Stimulated activated CD8-positive, alpha-beta memory T cell treated with anti-CD3 and anti-CD28 coated beads, Interleukin-7, amount 100 ng/mL, for 24 hours (primary cell): ENCODE data around the gene PHKA2.

ENCODE experiments used
- DNase-seq: peaks from one replicate; pipeline ENCODE4 v3.0.0-alpha.2; 2020; ENCODE audit warnings: low read depth

Gene PHKA2

GRCh38 chrX:18889346-18890048 lies 94.4 kb downstream of the PHKA2 start:
- DNase-seq = no peak

- no peak for DNase-seq
Measured at GRCh38 chrX:18888281-18888680, 95.6 kb downstream of the PHKA2 start.

- no peak for DNase-seq
Measured at GRCh38 chrX:18887825-18888212, 96.1 kb downstream of the PHKA2 start.

- DNase-seq = no peak
Measured at GRCh38 chrX:18887177-18887824, 96.6 kb downstream of the PHKA2 start.

DNA sequence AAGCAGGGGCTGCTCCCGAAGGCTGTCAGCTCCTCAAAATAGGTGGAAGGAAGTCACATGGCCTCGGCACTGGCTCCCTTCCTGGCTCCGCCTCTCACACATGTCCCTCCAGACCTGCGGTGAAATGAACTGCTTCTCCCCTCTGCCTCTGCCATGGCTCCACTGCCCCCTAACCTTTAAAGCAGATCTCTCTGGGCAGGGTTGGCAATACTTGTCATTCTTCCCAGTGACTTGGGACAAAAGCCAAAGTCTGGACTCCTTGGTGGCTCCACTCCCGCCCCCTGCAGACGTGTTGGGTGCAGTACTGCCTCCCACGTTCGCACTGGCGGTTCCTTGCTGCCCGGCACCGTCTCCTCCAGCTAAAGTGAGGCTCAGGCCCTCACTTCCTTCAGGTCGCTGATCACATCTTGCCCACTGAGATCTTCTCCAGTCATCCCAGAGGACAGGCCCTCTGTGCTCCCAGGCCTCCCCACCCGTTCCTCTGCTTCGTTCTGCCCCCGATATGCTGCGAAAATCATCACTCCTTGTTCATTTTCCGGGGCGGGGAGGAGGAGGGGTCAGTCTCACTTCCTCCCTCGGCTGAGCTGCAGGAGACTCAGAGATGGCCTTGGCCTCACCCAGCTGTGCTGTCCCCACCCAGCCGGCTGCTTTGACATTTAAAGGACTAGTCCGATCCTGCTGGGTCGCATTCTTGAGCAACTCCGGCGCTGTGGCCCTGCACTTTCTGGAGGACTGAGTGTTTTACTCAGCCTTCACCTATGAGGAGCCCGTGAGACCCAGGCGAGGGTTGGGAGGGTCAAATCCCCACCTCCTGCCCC lies 97.4 kb downstream of the PHKA2 start:
- peak; percentile 20 for DNase-seq

- DNase-seq = no peak
Measured at GRCh38 chrX:18886005-18886343, 97.9 kb downstream of the PHKA2 start.

DNA sequence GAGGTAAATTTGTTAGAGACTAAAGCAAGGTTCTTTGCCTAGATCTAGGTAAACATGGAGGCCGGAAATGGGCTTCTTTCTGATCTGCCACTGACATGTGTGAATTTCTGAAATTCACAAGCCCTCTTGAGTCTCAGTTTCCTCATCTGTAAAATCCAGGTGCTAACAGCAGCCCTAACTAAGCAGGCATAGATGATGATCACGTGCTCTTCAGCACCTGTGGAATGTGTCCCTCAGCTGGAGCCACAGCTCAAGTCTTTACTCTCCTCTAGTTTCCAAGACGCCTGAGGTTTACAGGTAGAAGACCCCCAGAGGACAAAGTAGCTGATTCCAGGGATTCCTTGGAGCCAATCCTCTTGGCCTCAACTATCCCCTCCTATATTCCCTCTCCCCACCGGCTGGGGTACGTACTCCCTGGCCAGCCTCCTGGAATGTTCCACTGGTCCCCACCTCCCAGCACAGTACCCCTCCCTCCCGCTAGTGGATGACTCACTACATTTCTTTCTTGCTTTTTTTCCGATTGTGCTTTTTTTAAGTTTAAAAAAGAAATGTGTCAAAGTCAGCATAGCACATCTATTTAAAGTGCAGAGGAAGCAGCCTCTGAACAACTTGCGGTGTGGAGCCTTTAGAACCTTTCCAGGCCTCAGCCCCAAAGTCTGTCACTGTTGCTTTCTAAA lies 98.4 kb downstream of the PHKA2 start:
- DNase-seq = no peak

GRCh38 chrX:18884916-18885315 lies 99.0 kb downstream of the PHKA2 start:
- no peak for DNase-seq

DNA sequence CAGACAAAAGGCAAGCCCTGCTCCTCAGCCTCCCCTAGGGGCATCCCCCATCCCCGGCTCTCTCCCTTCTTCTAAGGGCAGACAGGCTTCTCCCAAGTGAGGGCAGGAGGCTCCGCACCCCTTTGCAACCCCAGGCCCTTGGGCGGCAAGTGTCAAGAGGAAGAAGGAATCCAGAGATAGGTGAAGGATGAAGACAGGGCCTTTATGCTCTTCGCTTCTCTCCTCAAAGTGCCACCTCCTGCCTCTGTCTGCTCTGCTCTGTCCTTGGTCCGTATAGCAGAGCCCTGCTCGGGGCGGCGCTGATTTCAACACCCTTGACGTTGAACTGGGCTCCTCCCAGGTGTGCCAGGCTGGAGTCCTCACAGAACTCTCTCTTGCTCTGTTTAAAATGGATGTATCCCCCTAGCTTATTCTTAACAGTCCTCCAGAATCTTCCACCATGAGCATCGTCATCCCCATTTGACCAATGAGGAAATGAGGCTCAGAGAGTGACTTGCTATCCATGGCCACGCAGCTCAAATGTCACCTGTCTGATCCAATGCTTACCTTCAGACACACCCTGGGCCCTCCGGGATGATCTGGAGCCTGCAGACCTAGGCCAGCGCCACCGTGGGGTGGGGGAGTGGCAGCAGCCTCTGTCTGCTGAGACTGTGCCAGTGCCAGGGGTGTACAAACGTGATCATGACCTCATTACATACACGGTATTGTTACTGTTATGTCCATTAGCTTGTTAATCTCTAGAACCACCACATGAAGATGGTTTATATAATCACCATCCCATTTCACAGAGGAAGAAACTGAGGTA lies 99.8 kb downstream of the PHKA2 start:
- no peak for DNase-seq

GRCh38 chrX:18883234-18883960 lies 100.5 kb downstream of the PHKA2 start:
- DNase-seq = no peak

DNA sequence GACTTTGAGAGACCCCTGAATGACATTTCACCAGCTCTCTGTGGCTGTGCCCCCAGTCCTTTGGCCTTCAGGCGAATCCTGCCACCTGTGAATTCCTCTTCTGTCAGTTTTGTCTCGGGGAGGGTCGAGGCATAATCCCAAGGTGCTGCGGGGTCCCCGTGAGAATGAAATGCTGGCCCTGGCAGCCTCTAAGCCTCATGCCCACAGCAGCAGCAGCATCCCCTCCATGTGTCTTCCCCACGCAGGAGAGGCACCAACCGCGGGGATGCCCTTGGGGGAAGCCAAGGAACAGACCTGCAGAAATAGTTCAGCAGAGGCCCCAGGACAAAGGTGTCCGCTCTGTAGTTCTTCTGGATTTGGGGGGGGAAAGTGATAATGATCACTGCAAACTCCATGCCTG lies 104.8 kb downstream of the PHKA2 start:
- DNase-seq = no peak

GRCh38 chrX:18877469-18877868 lies 106.4 kb downstream of the PHKA2 start:
- no peak for DNase-seq

DNA sequence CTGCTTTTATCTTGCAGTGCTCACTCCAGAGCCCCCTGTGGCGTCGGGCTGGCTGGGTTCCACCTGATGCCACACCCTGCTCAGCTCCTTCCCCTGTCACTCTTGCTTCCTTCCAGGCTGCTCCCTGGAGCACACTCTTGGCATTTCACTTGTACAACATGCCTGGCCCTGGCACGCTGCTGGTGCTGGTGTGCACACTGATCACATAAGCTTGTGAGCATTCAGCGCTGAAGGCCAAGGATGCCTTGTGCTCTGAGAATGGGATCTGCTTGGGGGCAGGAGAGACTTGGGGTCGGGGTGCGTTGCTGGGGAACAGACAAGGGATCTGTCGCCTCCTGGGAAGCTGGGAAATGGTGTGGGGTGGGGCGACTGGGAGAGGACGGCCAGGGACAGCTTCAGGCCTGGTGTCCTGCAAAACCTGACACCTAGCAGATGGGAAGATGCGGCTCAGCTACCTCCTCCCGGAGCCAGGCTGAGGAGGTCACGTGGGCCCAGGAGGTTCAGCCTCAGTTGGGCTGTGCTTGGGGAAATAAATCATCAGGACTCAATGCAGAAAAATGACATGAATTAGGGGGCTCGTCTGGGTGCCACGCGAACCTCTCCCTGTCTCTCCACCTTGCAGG lies 108.5 kb downstream of the PHKA2 start:
- DNase-seq = no peak

DNA sequence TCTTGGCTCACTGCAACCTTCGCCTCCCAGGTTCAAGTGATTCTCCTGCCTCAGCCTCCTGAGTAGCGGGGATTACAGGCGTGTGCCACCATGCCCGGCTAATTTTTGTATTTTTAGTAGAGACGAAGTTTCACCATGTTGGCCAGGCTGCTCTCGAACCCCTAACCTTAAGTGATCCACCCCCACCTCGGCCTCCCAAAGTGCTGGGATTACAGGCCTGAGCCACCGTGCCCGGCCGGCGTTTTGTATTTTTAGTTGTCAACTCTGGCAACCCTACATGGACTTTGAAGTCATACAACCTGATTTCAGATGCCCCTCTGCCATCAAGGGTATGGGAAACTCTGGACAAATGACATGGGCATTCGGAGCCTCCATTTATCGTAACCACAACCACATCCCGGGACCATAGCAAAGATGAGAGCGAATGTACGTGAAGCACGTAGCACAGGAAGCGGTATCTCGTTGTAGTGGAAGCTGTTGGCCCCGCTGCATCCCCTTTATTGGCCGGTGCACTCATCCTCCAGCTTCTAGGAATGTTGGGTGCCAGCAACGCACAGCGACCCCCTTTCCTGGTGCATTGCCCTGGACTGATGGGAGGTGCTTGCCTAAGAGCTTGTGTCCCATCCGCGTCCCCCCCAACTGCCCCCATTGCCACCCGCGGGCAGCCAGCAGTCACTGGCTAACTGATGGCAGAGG lies 109.2 kb downstream of the PHKA2 start:
- no peak for DNase-seq

DNA sequence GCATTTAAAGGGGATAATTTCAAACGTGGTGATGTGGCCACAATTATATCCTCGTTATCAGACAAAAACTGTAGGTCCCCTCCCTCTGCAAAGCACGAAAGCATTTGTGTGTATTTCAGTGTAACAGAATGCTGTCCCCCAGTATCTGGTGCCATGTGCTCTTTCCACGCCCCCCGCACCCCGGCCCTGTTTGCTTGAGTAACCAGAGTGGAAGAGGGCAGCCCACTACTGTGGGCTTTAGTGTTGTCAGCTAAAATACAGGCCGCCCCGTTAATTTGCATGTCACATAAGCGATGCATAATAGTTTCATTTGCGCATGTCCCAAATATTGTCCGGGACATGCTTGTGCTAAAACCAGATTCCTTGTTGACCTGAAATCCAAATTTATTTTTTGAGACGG lies 110.1 kb downstream of the PHKA2 start:
- DNase-seq = no peak

DNA sequence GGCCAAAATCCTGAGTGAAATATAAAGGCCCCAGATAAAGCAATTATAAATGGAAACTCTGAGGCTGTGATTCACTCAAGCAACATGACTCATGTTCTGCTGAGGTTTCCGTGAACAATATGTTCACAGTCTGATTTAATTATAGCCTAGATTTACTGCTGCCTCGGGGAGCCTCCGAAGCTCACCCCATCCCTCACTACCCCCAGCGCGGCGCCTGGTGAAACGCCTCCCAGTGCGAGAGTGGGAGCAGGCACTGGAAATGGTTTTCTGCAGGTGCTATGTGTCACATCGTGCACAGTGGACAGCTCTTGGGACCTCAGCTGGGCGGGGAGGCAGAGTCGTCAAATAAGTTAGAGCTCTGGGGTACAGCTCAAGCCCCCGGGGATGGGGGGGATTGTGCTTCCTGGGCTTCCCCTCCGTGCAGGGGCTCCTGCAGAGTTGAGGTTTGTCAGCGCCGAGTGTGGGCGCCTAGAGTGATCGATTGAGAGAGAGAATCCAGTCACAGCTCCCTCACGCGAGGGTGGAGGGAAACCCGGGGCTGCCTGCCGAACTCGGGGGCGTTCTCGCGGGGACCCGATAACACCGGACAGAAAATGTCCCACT lies 110.6 kb downstream of the PHKA2 start:
- no peak for DNase-seq

GRCh38 chrX:18872621-18873020 lies 111.3 kb downstream of the PHKA2 start:
- no peak for DNase-seq

DNA sequence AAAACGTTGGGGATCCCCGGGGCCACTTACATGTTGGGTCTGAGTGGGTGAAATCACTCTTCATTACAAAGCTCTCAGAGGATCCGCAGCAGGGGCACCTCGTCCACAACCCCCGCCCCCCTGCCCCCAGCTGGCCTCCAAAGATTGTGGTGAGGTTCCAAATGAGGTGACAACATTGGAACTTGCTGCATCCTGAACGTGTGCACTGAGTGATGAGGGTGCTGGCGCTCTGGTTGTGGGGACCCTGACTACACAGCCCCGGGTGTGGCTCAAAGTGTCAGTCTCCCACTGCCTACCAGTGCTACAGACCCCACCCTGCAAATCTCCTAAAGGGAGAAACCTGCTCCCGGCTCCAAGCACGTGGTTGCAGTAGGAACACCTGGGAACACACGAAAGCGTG lies 111.9 kb downstream of the PHKA2 start:
- no peak for DNase-seq

- DNase-seq = no peak
Measured at GRCh38 chrX:18871161-18871890, 112.6 kb downstream of the PHKA2 start.
